HPDE6-E6E7 (cell line): Measurements from ENCODE around the gene CIAO3.

ENCODE experiments used
- DNase-seq: peaks from one replicate; pipeline ENCODE4 v3.0.0; 2011; ENCODE audit warnings: missing footprints; ENCODE audit errors: extremely low spot score

Gene CIAO3

GRCh38 chr16:734981-735881 lies 5.6 kb downstream of the CIAO3 start:
- no peak for DNase-seq

- DNase-seq, result no peak
These were observed 6.4 kb downstream of the CIAO3 start for GRCh38 chr16:734208-734980.

GRCh38 chr16:733382-734207 lies 7.2 kb downstream of the CIAO3 start:
- no peak for DNase-seq

- DNase-seq, result no peak
These were observed 7.9 kb downstream of the CIAO3 start for GRCh38 chr16:732936-733335.

- DNase-seq, result no peak
These were observed 8.5 kb downstream of the CIAO3 start for GRCh38 chr16:732332-732731.

GRCh38 chr16:730666-731509 lies 9.9 kb downstream of the CIAO3 start:
- DNase-seq, result no peak

- no peak for DNase-seq
These were observed 10.8 kb downstream of the CIAO3 start for GRCh38 chr16:729768-730665.

- DNase-seq, result no peak
These were observed 11.7 kb downstream of the CIAO3 start for GRCh38 chr16:728890-729744.

GRCh38 chr16:728131-728889 lies 12.5 kb downstream of the CIAO3 start:
- peak; percentile 67 for DNase-seq

- DNase-seq, result no peak
These were observed 13.4 kb downstream of the CIAO3 start for GRCh38 chr16:727291-727977.

- no peak for DNase-seq
These were observed 14.1 kb downstream of the CIAO3 start, which contains the start of the genes CCDC78 and HAGHL for GRCh38 chr16:726438-727290. TSS of gene CCDC78 (minus strand) at chr16:726443. CDS start at chr16:726367, 76 bp downstream. TSS of gene HAGHL (plus strand) at chr16:727106. CDS start at chr16:727510, 404 bp downstream.

GRCh38 chr16:726188-726437 lies 14.7 kb downstream of the CIAO3 start:
- DNase-seq, result no peak

GRCh38 chr16:725463-726187 lies 15.2 kb downstream of the CIAO3 start:
- no peak for DNase-seq

- DNase-seq, result no peak
These were observed 15.8 kb downstream of the CIAO3 start for GRCh38 chr16:725041-725376.

- DNase-seq, result no peak
These were observed 16.4 kb downstream of the CIAO3 start for GRCh38 chr16:724188-725040.
